SJCRH30 (cell line): ENCODE measurements around the gene DISC1. TPM values are rescaled to one million over a fixed set of nuclear protein-coding genes. Genes with fewer than 3 reads are reported as not detected.

Experiments
- DNase-seq, 2 experiments: peaks; one replicate each; pipeline ENCODE4 v3.0.0-alpha.2; 2015 to 2020
- H3K27ac ChIP-seq: fragments of 250-450 bp; sonication (Bioruptor Pico); 2 replicates; pipeline ENCODE4 v1.5.1; 2020; ENCODE audit warnings: mild to moderate bottlenecking, moderate library complexity
- H3K27me3 ChIP-seq: fragments of 250-450 bp; sonication (Bioruptor Pico); 2 replicates; pipeline ENCODE4 v1.5.1; 2020; ENCODE audit warnings: mild to moderate bottlenecking, moderate library complexity
- H3K36me3 ChIP-seq: fragments of 250-450 bp; sonication (Bioruptor Pico); 2 replicates; pipeline ENCODE4 v1.5.1; 2020; ENCODE audit warnings: mild to moderate bottlenecking, moderate library complexity
- H3K4me1 ChIP-seq: fragments of 250-450 bp; sonication (Bioruptor Pico); 2 replicates; pipeline ENCODE4 v1.5.1; 2020; ENCODE audit warnings: mild to moderate bottlenecking, moderate library complexity
- H3K4me3 ChIP-seq: fragments of 250-450 bp; sonication (Bioruptor Pico); 2 replicates; pipeline ENCODE4 v1.5.1; 2020; ENCODE audit warnings: mild to moderate bottlenecking, moderate library complexity
- H3K9me3 ChIP-seq: fragments of 250-450 bp; sonication (Bioruptor Pico); replicated peaks from 2 replicates; pipeline ENCODE4 v1.5.1; 2020; ENCODE audit warnings: mild to moderate bottlenecking, moderate library complexity
- total RNA-seq: library from RNA; depleted of rRNA; stranded (reverse); fragments of >200 nt; shearing (Covaris generic); gene quantifications from 2 replicates; pipeline ENCODE4 v1.2.3, GENCODE V29; 2014

The DISC1 gene
- total RNA-seq, 1 experiment from 2014 or later: 5.3 TPM

DNA sequence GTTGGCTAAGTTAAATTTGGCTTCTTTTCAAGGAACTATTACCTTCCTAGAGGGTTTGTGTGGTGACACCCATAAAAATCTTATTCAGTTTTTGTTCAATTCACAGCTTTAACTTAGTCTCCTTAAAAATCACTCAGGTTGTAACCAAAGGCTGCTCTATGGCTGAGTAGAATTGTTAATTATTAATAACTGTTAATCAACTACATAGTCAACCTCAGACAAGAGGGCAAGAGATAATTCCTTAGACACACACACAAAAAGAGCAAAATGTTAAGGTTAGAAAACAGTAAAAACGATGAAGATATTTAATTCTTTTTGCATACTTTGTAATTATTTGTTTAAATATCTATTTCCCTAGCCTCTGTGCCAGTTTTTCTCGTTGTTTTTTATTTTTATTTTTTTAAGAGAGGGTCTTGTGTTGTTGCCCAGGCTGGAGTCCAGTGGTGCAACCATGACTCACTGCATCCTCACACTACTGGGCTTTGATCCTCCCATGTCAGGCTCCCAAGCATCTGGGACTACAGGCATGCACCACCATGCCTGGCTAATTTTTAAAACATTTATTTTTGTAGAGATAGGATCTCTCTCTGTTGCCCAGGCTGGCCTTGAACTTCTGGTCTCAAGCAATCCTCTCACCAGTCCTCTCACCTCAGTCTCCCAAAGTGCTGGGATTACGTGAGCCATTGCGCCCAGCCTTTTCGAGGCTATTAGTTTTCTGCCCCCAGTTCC lies 215.2 kb downstream of the DISC1 start:
- Histone ChIP-seq H3K27ac (no peak overlapping the region), H3K9me3 (no peaks in the 10 kb centered on the region), H3K36me3 (no peaks in the 10 kb centered on the region), H3K27me3 (no peaks in the 10 kb centered on the region), H3K4me3 (no peak overlapping the region), H3K4me1 (no peaks in the 10 kb centered on the region)
- DNase-seq: no peak

DNA sequence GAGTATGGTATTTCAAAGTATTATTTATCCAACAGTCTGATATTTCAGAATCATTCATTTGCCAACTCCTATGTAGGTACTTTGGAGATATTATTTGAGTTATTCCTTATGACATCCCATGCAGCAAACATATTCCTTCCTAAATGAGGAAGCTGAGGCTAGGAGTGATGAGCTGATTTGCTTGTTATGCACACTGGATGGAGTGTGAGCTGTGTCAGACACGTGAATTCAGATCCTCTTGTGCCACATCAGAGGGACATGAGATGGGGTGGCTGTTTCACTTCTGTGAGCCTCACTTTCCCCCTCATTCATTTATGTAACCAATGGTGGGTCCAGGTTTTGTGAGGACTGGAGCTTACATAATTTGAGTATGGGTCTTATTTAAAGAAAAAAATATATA lies 215.9 kb downstream of the DISC1 start:
- Histone ChIP-seq H3K27me3 (no peaks in the 10 kb centered on the region), H3K27ac (no peak overlapping the region), H3K4me3 (no peak overlapping the region), H3K9me3 (no peaks in the 10 kb centered on the region), H3K4me1 (no peaks in the 10 kb centered on the region), H3K36me3 (no peaks in the 10 kb centered on the region)
- DNase-seq: no peak

DNA sequence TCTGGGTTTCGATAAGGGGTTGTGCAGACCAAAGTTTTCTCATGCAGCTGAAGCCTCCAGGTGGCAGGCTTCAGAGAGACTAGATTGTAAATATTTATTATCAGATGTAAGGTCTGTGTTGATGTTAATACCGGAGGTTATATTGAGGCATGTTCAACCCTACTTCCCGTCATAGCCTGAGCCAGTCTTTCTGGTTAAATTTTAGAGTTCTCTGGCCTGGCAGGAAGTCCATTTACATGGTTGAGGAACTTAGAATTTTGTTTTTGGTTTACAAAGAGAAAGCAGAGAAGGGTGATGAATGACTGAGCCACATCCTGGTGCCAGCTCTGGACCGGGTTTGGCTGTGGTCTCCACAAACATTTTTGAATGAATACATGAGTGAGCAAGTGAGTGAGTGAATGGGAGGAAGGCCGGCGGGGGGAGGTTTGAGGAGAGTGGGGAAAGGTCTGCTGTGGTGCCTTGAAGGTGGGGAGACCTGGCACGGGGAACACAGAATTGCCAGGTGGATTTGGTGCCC lies 218.5 kb downstream of the DISC1 start:
- Histone ChIP-seq H3K27ac (no peak overlapping the region), H3K36me3 (no peaks in the 10 kb centered on the region), H3K27me3 (no peaks in the 10 kb centered on the region), H3K4me3 (no peak overlapping the region), H3K4me1 (no peaks in the 10 kb centered on the region), H3K9me3 (no peaks in the 10 kb centered on the region)
- DNase-seq: no peak

DNA sequence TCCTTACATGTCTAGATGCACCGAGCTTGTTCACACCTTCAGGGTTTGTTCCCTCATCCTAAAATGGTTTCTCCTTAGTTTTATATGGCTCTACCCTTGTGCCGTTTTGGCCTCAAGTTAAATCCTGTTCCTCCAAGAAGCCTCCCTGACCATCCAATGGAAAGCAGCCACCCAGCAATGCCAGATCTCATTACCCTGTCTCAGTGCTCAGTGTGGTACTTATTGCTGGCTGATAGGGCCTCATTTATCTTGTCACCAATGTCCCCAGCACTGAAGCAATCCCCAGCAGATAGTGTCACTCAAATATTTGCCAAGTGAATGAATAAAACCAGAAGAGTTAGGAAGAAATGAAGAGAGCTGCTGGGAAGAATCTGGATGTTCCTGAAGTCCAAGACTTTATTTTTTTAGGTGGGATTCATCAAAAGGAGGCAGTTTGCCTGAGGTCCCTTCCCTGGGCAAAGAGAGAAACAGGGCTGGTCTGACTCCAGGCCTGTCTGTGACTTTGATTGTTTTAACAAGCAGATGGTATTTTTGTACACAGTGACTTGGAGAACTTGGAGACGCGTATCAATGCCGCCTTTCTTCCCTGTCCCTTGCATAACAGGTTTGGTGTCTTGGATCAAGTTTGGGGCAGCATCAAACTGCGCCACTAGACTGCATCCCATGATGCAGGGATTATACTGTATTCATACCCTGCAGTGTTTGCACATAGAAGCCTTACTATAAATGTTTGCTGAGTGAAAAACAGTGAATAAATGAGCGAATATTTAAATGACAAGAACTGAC lies 221.2 kb downstream of the DISC1 start:
- H3K27me3 ChIP-seq: no peaks in the 10 kb centered on the region
- H3K4me3 ChIP-seq: no peak overlapping the region
- no peaks in the 10 kb centered on the region for H3K36me3 ChIP-seq
- no peaks in the 10 kb centered on the region for H3K4me1 ChIP-seq
- no peak overlapping the region for H3K27ac ChIP-seq
- DNase-seq: no peak
- H3K9me3 ChIP-seq: no peaks in the 10 kb centered on the region

DNA sequence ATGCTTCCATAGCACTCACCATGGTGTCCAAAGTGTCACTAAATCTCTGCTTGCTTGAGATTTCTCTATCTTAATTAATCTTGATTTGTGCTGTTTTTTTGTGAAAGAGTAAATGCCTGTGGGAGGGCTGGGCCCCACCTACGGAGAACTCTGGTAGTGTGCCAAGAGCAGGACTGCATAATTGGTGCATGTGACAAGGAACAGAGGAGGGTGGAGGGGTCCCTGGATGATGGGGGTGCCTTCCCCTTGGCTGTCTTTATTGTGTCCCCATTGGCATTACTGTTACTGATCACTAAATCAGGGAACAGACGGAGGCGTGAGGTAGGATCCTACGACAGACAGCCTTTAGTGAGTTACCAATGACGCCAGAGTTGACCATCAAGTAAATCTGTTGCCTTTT lies 223.4 kb downstream of the DISC1 start:
- Histone ChIP-seq H3K4me1 (no peaks in the 10 kb centered on the region), H3K4me3 (no peak overlapping the region), H3K36me3 (no peaks in the 10 kb centered on the region), H3K27me3 (no peaks in the 10 kb centered on the region), H3K27ac (no peak overlapping the region), H3K9me3 (no peaks in the 10 kb centered on the region)
- no peak for DNase-seq

DNA sequence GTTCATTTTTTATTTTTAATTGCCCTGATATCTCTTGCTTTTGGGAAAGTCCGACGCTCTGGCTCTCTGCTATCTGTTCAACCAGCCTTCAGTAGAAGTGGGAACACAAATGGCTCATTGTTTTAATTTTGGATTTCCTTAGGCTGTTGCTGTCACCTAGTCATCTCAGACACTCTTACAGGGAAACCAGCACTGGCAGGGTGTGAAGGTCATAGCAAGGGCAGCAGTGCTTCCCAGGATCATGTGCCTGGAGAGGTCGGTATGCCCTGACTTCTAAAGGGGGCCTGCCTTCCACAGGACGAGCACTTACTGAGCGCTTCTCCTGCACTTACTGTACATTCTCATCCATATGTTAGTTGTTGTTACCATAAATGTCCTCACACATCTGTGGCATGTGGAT lies 224.2 kb downstream of the DISC1 start:
- H3K36me3 ChIP-seq: no peaks in the 10 kb centered on the region
- no peaks in the 10 kb centered on the region for H3K4me1 ChIP-seq
- no peak overlapping the region for H3K27ac ChIP-seq
- no peak overlapping the region for H3K4me3 ChIP-seq
- H3K9me3 ChIP-seq: no peaks in the 10 kb centered on the region
- DNase-seq: no peak
- H3K27me3 ChIP-seq: no peaks in the 10 kb centered on the region

DNA sequence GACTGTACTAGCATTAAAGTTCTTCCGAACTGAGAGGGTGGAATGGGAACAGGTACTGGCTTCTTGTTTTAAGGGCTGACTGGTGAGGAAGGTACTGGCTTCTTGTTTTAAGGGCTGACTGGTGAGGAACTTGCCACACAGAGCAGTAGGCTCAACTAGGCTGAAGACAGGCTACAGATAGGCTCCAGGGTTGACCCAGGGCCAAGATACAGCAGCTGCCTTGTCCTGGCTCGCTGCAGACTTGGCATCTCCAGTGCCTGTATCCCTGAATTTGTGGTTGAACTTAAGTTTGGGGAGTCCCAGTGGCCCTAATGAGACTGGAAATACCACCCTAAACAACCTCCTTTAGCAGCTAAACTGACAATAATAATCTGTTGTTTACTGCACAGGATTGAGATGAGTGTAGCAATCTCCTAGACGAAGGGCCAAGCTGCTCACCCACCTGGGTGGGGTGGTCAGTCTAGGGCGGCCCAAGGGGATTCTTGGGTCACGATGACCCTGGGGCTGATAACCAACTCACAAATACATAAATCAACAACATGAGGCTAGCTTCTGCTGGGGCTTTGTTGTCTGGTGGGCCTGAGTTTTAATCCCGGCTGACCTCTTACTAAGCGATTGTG lies 227.1 kb downstream of the DISC1 start:
- Histone ChIP-seq H3K4me3 (no peak overlapping the region), H3K9me3 (no peaks in the 10 kb centered on the region), H3K27me3 (no peaks in the 10 kb centered on the region), H3K36me3 (no peaks in the 10 kb centered on the region), H3K4me1 (no peaks in the 10 kb centered on the region; the same call in 1 of the 2 replicates), H3K27ac (no peak overlapping the region)
- no peak for DNase-seq

DNA sequence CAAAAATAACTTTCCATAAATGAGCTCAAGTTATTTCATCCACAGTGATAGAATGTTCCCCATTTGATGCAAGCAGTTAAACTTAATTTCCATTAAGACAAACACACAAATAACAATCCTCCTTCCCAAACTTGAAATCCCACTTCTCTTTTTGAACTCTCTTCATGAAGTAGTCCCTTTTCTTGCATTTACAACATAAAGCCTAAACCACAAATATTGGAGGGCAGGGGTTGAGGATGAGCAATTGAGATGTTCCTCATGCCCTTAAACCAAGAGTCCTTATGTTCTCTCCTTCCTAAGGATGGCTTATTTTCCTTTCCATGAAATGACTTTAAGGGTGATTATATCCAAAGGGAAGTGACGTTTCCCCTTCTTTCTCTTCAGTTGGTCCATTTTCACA lies 228.8 kb downstream of the DISC1 start:
- Histone ChIP-seq H3K4me1 (no peaks in the 10 kb centered on the region; the same call in 1 of the 2 replicates), H3K27ac (no peak overlapping the region), H3K9me3 (no peaks in the 10 kb centered on the region), H3K27me3 (no peaks in the 10 kb centered on the region), H3K4me3 (no peak overlapping the region), H3K36me3 (no peaks in the 10 kb centered on the region)
- no peak for DNase-seq

DNA sequence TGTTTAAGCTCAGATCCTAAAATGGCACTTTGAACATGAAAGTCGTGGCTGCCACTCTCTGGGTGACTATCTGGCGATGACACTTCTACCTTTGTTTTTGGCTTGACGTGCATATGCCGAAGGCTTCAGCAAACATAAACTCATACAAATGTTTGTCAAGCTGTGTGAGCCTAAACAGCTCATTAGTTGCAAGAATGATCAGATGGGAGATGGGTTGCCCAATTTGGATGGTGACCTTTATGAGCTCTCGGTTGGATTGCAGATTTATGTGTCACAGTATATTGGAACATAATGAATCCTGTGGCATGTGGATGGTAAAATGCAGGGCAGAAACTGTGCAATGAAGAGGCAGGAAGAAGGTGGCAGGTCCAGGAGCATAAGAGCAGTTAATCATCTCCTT lies 229.3 kb downstream of the DISC1 start:
- H3K36me3 ChIP-seq: no peaks in the 10 kb centered on the region
- H3K4me3 ChIP-seq: no peak overlapping the region
- no peaks in the 10 kb centered on the region for H3K27me3 ChIP-seq
- no peak for DNase-seq
- H3K4me1 ChIP-seq: no peaks in the 10 kb centered on the region; the same call in 1 of the 2 replicates
- no peaks in the 10 kb centered on the region for H3K9me3 ChIP-seq
- H3K27ac ChIP-seq: no peak overlapping the region

DNA sequence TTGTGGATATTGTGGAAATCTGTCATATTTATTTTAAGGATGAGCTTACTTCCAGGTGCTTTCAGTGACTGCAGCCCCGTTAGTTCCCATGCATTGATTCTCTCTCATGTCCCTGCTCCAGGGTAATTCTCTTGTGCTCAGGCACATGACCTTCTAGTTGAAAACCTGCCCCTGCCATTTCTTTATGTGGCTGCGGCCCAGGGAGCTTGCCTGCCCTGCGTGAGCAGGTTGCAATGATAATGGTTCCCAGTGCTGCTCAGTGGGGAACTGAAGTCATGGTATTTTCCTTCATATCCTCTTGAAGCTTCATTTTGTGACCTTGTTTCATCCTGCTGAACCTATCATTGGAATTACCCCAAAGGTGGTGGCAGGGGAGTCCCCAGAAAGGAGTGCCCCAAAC lies 229.8 kb downstream of the DISC1 start:
- H3K4me3 ChIP-seq: no peak overlapping the region
- no peak for DNase-seq
- H3K9me3 ChIP-seq: no peaks in the 10 kb centered on the region
- H3K27me3 ChIP-seq: no peaks in the 10 kb centered on the region
- H3K4me1 ChIP-seq: no peaks in the 10 kb centered on the region; the same call in 1 of the 2 replicates
- no peak overlapping the region for H3K27ac ChIP-seq
- H3K36me3 ChIP-seq: no peaks in the 10 kb centered on the region

DNA sequence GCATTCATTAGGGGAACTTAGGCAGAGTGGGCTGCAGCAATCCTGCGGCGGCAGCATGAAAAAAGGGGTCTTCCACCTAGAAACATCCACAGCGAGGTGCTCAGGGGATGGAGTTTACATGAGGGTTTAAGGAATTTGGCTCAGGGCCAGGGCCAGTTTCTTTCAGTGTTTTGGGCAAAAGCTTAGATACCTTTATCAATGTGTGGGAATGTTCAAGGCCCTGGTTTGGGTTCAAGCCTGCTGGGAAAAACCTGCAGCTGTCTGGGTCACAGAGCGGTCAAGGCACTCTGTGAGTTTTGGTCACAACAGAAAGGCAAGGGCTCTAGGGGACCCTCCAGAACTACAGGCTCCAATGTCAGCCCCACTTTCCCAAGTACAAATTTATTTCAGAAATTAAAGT lies 230.3 kb downstream of the DISC1 start:
- no peaks in the 10 kb centered on the region; the same call in 1 of the 2 replicates for H3K4me1 ChIP-seq

DNA sequence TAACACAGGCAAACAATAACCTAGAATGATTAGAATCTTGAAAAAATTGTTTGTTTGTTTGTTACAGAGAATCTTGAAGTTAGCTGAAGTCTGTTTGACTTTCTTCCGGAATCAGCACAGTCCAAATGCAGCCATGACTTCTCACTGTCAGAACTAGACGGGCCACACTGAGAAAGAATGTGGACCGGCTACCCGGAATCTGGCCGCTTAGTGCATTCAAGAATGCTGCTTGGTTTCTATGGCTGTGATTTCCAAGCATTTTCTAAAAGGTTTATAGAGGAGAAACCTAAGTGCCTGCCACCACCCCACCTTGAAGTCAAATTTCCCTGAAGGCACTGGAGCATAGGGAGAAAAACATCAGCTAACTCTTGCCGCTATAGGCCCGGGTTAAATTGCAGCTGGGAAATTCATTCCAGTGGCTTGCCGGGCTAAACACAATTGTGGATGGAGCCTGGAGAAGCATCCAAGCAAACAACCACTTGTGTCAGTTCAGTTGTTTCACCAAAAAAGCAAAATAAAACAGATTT lies 231.1 kb downstream of the DISC1 start:
- Histone ChIP-seq H3K4me1 (no peaks in the 10 kb centered on the region; the same call in 1 of the 2 replicates), H3K9me3 (no peaks in the 10 kb centered on the region), H3K4me3 (no peak overlapping the region), H3K27ac (no peak overlapping the region), H3K27me3 (no peaks in the 10 kb centered on the region), H3K36me3 (no peaks in the 10 kb centered on the region)
- no peak for DNase-seq

More for the DNA sequence above, 230.3 kb downstream of the DISC1 start:
- H3K27ac ChIP-seq: no peak overlapping the region
- H3K9me3 ChIP-seq: no peaks in the 10 kb centered on the region
- H3K4me3 ChIP-seq: no peak overlapping the region
- DNase-seq: peak; percentile 20 to 45
- no peaks in the 10 kb centered on the region for H3K27me3 ChIP-seq
- no peaks in the 10 kb centered on the region for H3K36me3 ChIP-seq

DNA sequence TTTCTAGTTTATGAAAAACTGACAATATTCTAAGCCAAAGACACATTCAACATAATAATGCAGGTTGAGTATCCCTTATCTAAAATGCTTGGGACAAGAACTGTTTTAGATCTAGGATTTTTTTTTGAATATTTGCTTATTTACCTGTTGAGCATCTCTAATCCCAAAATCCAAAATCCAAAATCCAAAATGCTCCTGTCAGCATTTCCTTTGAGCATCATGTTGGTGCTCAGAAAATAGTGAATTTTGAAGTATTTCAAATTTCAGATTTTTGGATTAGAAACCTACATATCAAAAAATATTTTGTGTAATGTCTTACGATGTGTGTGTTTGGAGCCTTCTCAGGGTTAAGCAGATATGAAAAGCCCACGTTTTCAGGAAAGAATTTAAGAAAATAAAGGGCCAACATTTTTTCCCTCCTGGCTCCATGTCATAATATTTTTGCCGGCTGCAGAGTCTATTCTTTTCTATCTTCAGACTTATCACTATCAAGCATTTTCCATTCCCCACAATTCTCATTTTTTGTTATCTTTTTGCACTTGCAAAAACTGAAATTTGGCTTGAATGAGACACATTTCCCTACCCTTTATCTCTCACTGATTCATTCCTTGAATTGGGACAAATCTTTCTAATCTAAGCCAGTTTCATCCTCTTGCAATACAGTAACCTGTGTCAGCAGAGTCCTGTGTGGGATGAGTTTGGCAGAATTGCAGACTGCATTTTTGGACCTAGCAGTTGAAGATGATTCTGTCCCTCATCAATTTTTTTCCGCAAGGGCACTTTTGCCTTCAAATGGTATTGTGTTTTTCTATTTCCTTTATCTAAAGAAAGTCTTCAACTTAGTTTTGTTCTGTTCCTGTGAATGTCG lies 233.9 kb downstream of the DISC1 start:
- no peak overlapping the region for H3K4me3 ChIP-seq
- H3K4me1 ChIP-seq: no peaks in the 10 kb centered on the region; the same call in 1 of the 2 replicates
- no peaks in the 10 kb centered on the region for H3K27me3 ChIP-seq
- H3K9me3 ChIP-seq: no peaks in the 10 kb centered on the region
- no peak for DNase-seq
- H3K36me3 ChIP-seq: no peaks in the 10 kb centered on the region
- no peak overlapping the region for H3K27ac ChIP-seq
